H1 (cell line): Measurements from ENCODE around the gene PEX16. TPM values are rescaled to one million over a fixed set of nuclear protein-coding genes. Genes with fewer than 3 reads are reported as not detected.

Source experiments
- CHD2 ChIP-seq: IDR thresholded peaks from 2 replicates; pipeline ENCODE4 v1.6.1; 2012; ENCODE audit warnings: low read length, improper control_type of control experiment
- EP300 ChIP-seq, 2 experiments: IDR thresholded peaks; 1 replicate in 1 of 2; 2 replicates in 1 of 2; pipeline ENCODE4 v1.6.1; 2011 to 2012; ENCODE audit warnings: low read depth in 2 of 2, low read length in 2 of 2, mild to moderate bottlenecking in 2 of 2, borderline replicate concordance in 1 of 2, inconsistent platforms in 1 of 2, moderate library complexity in 1 of 2
- EZH2 ChIP-seq: fragments of 200-600 bp; sonication (generic); IDR thresholded peaks from 2 replicates; pipeline ENCODE4 v1.7.1; 2012; ENCODE audit warnings: low read depth, mild to moderate bottlenecking, moderate library complexity, low read length, inconsistent platforms; ENCODE audit not compliant: severe bottlenecking
- GABPA ChIP-seq: IDR thresholded peaks from 2 replicates; pipeline ENCODE4 v1.6.1; 2011; ENCODE audit warnings: mild to moderate bottlenecking, low read length, moderate library complexity, borderline replicate concordance; ENCODE audit not compliant: insufficient read depth
- KDM5A ChIP-seq: fragments of 200-600 bp; IDR thresholded peaks from 2 replicates; pipeline ENCODE4 v1.7.1; 2012; ENCODE audit warnings: mild to moderate bottlenecking, low read length, inconsistent platforms, mixed read lengths
- RXRA ChIP-seq: IDR thresholded peaks from 2 replicates; pipeline ENCODE4 v1.6.1; 2011; ENCODE audit warnings: low read depth, mild to moderate bottlenecking, low read length, moderate library complexity; ENCODE audit not compliant: insufficient read depth
- SP4 ChIP-seq: IDR thresholded peaks from 2 replicates; pipeline ENCODE4 v1.6.1; 2012; ENCODE audit warnings: low read length, inconsistent platforms
- polyA plus RNA-seq, 7 experiments: library from polyadenylated mRNA; depleted of rRNA in 3 of 7; stranded (reverse) in 5 of 7; unstranded in 2 of 7; fragments of >200 nt in 5 of 7; fragments of 200-250 nt in 2 of 7; gene quantifications; 1 replicate in 5 of 7; 2 replicates in 1 of 7; 4 replicates in 1 of 7; pipeline versions ENCODE4 v1.2.1 to v1.2.3, GENCODE V29; 2011 to 2013; ENCODE audit warnings: missing spikeins in 2 of 7, mixed read lengths in 2 of 7
- total RNA-seq: library from RNA; stranded (reverse); fragmentation: NEBNext Ultra II Directional; extraction: Animal tissue kit (Norgen Biotek cat#: 25700); gene quantifications from 2 replicates; pipeline ENCODE4 v1.2.1, GENCODE V29; 2021
- TF ChIP-seq, protein P1 (sequence below): IDR thresholded peaks from 2 replicates; pipeline ENCODE4 v1.6.1; 2012; ENCODE audit warnings: inconsistent platforms
- TF ChIP-seq, protein P2 (sequence below): IDR thresholded peaks from 2 replicates; pipeline ENCODE4 v1.6.1; 2011; ENCODE audit warnings: low read length, improper control_type of control experiment

PEX16 gene
- total and polyA plus RNA-seq, 2 of the 8 experiments (the other 6 are each of a cell fraction or from before 2014, with no cell fraction given) = 29.2 to 36.0 TPM

DNA sequence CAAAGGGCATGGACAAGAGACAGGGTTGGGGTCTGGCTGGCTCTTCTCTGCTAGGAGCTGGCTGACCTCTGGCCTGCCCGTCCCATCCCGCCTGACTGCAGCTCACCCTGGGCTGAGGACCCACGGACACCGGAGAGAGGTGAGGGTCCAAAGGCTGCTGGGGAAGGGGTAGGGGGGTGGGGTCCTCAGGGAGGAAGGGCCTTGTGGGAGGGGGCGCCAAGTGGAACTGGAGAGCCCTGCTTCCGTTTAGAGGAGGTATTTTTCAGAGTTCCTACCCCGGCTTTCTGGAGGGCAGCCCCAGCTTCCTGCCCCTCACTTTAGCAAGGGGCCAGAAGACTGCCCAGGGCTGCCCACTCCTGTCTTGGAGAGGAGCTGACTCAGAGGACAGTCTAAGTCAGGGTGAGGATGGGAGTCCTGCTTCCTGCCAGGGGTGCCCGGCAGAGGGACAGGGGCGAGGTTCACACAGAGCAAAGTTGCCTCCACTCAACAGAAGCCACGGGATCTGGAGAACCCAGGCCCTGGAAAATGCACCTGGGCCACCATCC, 11.9 kb upstream of the PEX16 start (continued):
- TF ChIP-seq KDM5A (no peak), EP300 (IDR thresholded peaks at IDR 0.05; ENCODE audit: borderline replicate concordance in 1 of 2, low read depth in 2 of 2, low read length in 2 of 2) (no peak), SP4 (no peak), RXRA (no peak), CHD2 (no peak), GABPA (no peak), EZH2 (no peak)
- TF ChIP-seq, protein P1, sequence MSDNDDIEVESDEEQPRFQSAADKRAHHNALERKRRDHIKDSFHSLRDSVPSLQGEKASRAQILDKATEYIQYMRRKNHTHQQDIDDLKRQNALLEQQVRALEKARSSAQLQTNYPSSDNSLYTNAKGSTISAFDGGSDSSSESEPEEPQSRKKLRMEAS = no peak
- TF ChIP-seq, protein P2, sequence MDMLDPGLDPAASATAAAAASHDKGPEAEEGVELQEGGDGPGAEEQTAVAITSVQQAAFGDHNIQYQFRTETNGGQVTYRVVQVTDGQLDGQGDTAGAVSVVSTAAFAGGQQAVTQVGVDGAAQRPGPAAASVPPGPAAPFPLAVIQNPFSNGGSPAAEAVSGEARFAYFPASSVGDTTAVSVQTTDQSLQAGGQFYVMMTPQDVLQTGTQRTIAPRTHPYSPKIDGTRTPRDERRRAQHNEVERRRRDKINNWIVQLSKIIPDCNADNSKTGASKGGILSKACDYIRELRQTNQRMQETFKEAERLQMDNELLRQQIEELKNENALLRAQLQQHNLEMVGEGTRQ = no peak
- TF ChIP-seq, all 59 proteins: peak for 0
